GM19455 (cell line): ENCODE results near the gene P2RY8.
"Not testable (repeated sequence)": the region's sequence is repeated elsewhere in the genome, so short reads cannot be mapped to it uniquely, and the experiment has no call there.

Experiments used
- ATAC-seq: cut with Tn5 transposase; IDR thresholded peaks from one replicate; pipeline ENCODE4 v1.9.1; 2021; ENCODE audit not compliant: unreplicated experiment

The P2RY8 gene

GRCh38 chrX:1447969-1448572 lies 88.9 kb downstream of the P2RY8 start:
- not testable (repeated sequence) for ATAC-seq

- ATAC-seq: not testable (repeated sequence)
Measured at GRCh38 chrX:1446984-1447968, 89.7 kb downstream of the P2RY8 start.

- ATAC-seq: no peak
Measured at GRCh38 chrX:1444561-1445500, 92.2 kb downstream of the P2RY8 start.

GRCh38 chrX:1443496-1444075 lies 93.4 kb downstream of the P2RY8 start:
- no peak for ATAC-seq

- no peak for ATAC-seq
Measured at GRCh38 chrX:1442724-1443367, 94.1 kb downstream of the P2RY8 start.

GRCh38 chrX:1442016-1442665 lies 94.8 kb downstream of the P2RY8 start:
- no peak for ATAC-seq

- ATAC-seq: no peak
Measured at GRCh38 chrX:1440506-1440905, 96.5 kb downstream of the P2RY8 start.

- ATAC-seq: no peak
Measured at GRCh38 chrX:1435241-1435895, 101.6 kb downstream of the P2RY8 start.

- no peak for ATAC-seq
Measured at GRCh38 chrX:1434871-1435240, 102.1 kb downstream of the P2RY8 start.

GRCh38 chrX:1433646-1434357 lies 103.2 kb downstream of the P2RY8 start:
- ATAC-seq: no peak

GRCh38 chrX:1430451-1430850 lies 106.5 kb downstream of the P2RY8 start:
- ATAC-seq: no peak

- ATAC-seq: no peak
Measured at GRCh38 chrX:1427756-1428155, 109.2 kb downstream of the P2RY8 start.

GRCh38 chrX:1426321-1426720 lies 110.7 kb downstream of the P2RY8 start:
- not testable (repeated sequence) for ATAC-seq

- ATAC-seq: no peak
Measured at GRCh38 chrX:1425381-1425780, 111.6 kb downstream of the P2RY8 start.

- no peak for ATAC-seq
Measured at GRCh38 chrX:1424147-1424851, 112.7 kb downstream of the P2RY8 start.

GRCh38 chrX:1423215-1423614 lies 113.8 kb downstream of the P2RY8 start:
- no peak for ATAC-seq

GRCh38 chrX:1422135-1422465 lies 114.9 kb downstream of the P2RY8 start:
- no peak for ATAC-seq

- no peak for ATAC-seq
Measured at GRCh38 chrX:1421433-1422134, 115.4 kb downstream of the P2RY8 start.
